Uterus (tissue), 4 donors: ENCODE data around the gene TH. TPM values are rescaled to one million over a fixed set of nuclear protein-coding genes. Genes with fewer than 3 reads are reported as not detected.

Source experiments
- DNase-seq, 2 donors: peaks; one replicate each; pipeline ENCODE4 v3.0.0-alpha.2; 2019 to 2020
- H3K27ac ChIP-seq, 2 donors: fragments of 200-600 bp; sonication (generic); 1 replicate in 1 of 2; 2 replicates in 1 of 2; pipeline ENCODE4 v1.5.1; 2016 to 2018
- H3K27me3 ChIP-seq, 2 donors: fragments of 200-600 bp; sonication (generic); one replicate each; pipeline ENCODE4 v1.5.1; 2018 to 2019; ENCODE audit warnings: control low read depth in 1 of 2
- H3K36me3 ChIP-seq, 2 donors: fragments of 200-600 bp; sonication (generic); one replicate each; pipeline ENCODE4 v1.5.1; 2019; ENCODE audit warnings: control low read depth in 1 of 2
- H3K4me1 ChIP-seq, 2 donors: fragments of 200-600 bp; sonication (generic); one replicate each; pipeline ENCODE4 v1.5.1; 2018 to 2019; ENCODE audit warnings: control low read depth in 1 of 2
- H3K4me3 ChIP-seq, 2 donors: fragments of 200-600 bp; sonication (generic); 1 replicate in 1 of 2; 2 replicates in 1 of 2; pipeline ENCODE4 v1.5.1; 2018 to 2019; ENCODE audit warnings: mild to moderate bottlenecking in 1 of 2
- H3K9me3 ChIP-seq, 2 donors: fragments of 200-600 bp; sonication (generic); one replicate each; pipeline ENCODE4 v1.5.1; 2019; ENCODE audit warnings: control low read depth in 1 of 2
- POLR2A ChIP-seq, 2 donors: fragments of 450-650 bp; IDR thresholded peaks; one replicate each; pipeline ENCODE4 v1.6.1; 2016; ENCODE audit warnings: antibody characterized with exemption in 2 of 2, mild to moderate bottlenecking in 1 of 2, moderate library complexity in 1 of 2
- intact Hi-C: fragments of 100-400 bp; cut with DNase I; formaldehyde crosslinking; loops from one replicate; pipeline ENCODE4 v1.15.1; 2023; ENCODE audit warnings: low total_unique reads
- total RNA-seq, 4 donors: library from RNA; depleted of rRNA in 3 of 4; stranded (reverse); fragments of >200 nt in 3 of 4; gene quantifications; one replicate each; pipeline versions ENCODE4 v1.1.0 to v1.2.4, GENCODE V29; 2014 to 2023
- TF ChIP-seq, protein P1 (sequence below), 4 experiments: fragments of 200-600 bp in 2 of 4; fragments of 450-650 bp in 2 of 4; sonication (generic) in 2 of 4; IDR thresholded peaks; one replicate each; pipeline ENCODE4 v1.5.1; 2016 to 2019; ENCODE audit warnings: antibody characterized with exemption in 4 of 4, mild to moderate bottlenecking in 2 of 4, moderate library complexity in 1 of 4
- donor health status: DM: yes; HTN: yes; CAD: no.

TH gene
- total RNA-seq, 4 donors from 2014 or later: 0.37 to 1.3 TPM; not detected in 2

DNA sequence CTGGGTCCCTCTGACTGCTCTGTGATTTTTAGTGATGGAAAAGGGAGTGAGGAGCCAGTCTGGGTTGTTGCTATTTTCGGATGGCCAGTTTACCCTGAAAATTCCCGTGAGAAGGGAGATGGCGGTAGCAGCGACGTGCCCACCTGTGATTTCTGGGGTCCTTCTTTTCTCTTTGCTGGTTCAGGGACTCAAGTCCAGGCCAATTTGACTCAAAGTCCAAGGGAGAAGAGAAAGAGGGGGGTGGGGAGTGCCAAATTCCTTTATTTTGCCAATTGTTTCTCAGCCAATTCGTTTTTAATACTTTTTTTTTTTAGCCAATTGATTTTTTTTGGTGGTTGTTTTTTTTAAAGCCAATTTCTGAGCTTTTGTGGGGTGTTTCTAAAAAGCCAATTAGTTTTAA, 39.4 kb downstream of the TH start:
- H3K4me1 ChIP-seq: no peaks in the 10 kb centered on the region
- H3K9me3 ChIP-seq: no peaks in the 10 kb centered on the region
- no peak overlapping the region for H3K27ac ChIP-seq
- no peaks in the 10 kb centered on the region for H3K27me3 ChIP-seq
- DNase-seq: no peak
- TF ChIP-seq POLR2A (IDR thresholded peaks at IDR 0.05): no peak
- TF ChIP-seq, protein P1, sequence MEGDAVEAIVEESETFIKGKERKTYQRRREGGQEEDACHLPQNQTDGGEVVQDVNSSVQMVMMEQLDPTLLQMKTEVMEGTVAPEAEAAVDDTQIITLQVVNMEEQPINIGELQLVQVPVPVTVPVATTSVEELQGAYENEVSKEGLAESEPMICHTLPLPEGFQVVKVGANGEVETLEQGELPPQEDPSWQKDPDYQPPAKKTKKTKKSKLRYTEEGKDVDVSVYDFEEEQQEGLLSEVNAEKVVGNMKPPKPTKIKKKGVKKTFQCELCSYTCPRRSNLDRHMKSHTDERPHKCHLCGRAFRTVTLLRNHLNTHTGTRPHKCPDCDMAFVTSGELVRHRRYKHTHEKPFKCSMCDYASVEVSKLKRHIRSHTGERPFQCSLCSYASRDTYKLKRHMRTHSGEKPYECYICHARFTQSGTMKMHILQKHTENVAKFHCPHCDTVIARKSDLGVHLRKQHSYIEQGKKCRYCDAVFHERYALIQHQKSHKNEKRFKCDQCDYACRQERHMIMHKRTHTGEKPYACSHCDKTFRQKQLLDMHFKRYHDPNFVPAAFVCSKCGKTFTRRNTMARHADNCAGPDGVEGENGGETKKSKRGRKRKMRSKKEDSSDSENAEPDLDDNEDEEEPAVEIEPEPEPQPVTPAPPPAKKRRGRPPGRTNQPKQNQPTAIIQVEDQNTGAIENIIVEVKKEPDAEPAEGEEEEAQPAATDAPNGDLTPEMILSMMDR (IDR thresholded peaks at IDR 0.05): no peak
- no peaks in the 10 kb centered on the region for H3K36me3 ChIP-seq
- no peak overlapping the region for H3K4me3 ChIP-seq
- intact Hi-C loops: no loop called here

- no peak for DNase-seq
- H3K27ac ChIP-seq: no peak overlapping the region
- no peaks in the 10 kb centered on the region for H3K27me3 ChIP-seq
- H3K9me3 ChIP-seq: no peaks in the 10 kb centered on the region
- H3K4me1 ChIP-seq: no peaks in the 10 kb centered on the region
- intact Hi-C loops: no loop called here
- TF ChIP-seq POLR2A (IDR thresholded peaks at IDR 0.05): no peak
- TF ChIP-seq, protein P1 (IDR thresholded peaks at IDR 0.05): no peak
- no peaks in the 10 kb centered on the region for H3K36me3 ChIP-seq
- no peak overlapping the region for H3K4me3 ChIP-seq
Observed at GRCh38 chr11:2131371-2132236, 40.0 kb downstream of the TH start.

DNA sequence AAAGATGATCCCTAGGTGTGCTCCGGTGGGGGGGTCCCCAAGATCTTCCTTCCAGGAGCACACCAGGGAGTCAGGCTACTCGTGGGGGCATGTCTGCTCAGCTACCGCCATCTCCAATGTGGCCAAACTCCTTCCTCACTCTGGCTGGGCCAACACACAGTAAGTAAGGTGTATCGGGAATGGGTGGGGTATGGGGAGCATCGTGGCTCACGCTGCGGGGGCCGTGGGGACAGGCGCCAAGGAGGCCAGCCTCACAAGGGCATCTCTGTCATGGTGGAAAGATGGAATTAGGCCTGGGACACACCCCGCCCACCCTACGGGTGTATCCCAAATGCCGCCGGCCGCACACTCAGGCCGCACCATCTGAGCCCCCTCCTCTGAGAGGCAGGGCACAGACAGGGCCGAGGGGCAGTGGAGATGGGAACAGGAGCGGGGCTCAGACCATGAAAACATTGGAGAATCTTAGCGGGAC, 40.7 kb downstream of the TH start:
- no peak overlapping the region for H3K27ac ChIP-seq
- no peaks in the 10 kb centered on the region for H3K27me3 ChIP-seq
- intact Hi-C loops: no loop called here
- no peaks in the 10 kb centered on the region for H3K36me3 ChIP-seq
- H3K4me1 ChIP-seq: no peaks in the 10 kb centered on the region
- no peak overlapping the region for H3K4me3 ChIP-seq
- no peak for TF ChIP-seq POLR2A (IDR thresholded peaks at IDR 0.05)
- TF ChIP-seq, protein P1 (IDR thresholded peaks at IDR 0.05): no peak
- no peak for DNase-seq
- H3K9me3 ChIP-seq: no peaks in the 10 kb centered on the region

GRCh38 chr11:2129699-2130366, 41.8 kb downstream of the TH start:
- intact Hi-C loops: no loop called here
- TF ChIP-seq, protein P1 (IDR thresholded peaks at IDR 0.05): no peak
- TF ChIP-seq POLR2A (IDR thresholded peaks at IDR 0.05): no peak
- H3K27me3 ChIP-seq: no peaks in the 10 kb centered on the region

DNA sequence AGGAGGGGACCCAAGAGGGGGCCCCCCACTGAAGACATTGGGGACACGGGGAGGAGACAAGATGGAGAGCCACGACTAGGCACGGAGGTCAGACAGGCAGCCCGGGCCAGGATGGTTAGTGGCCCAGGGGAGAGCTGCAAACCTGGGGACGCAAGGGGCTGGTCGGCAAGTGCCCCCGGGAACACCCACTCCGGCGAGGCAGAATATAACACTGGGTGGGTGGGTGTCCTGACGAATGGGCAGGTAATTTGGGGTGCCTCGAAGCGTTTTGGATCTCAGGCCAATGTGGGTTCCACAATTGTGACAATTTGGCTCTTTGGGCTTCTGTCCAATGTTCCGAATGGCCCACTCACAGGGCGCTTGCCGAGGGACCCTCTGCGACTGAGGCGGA, 42.3 kb downstream of the TH start:
- no peak for DNase-seq
- Histone ChIP-seq H3K4me3 (no peak overlapping the region), H3K4me1 (no peaks in the 10 kb centered on the region), H3K27me3 (no peaks in the 10 kb centered on the region), H3K9me3 (no peaks in the 10 kb centered on the region), H3K27ac (no peak overlapping the region), H3K36me3 (no peaks in the 10 kb centered on the region)
- intact Hi-C loops: no loop called here
- no peak for TF ChIP-seq POLR2A (IDR thresholded peaks at IDR 0.05)
- TF ChIP-seq, protein P1 (IDR thresholded peaks at IDR 0.05): no peak

More at GRCh38 chr11:2129699-2130366, 41.8 kb downstream of the TH start:
- Histone ChIP-seq H3K4me1 (no peaks in the 10 kb centered on the region), H3K4me3 (no peak overlapping the region), H3K36me3 (no peaks in the 10 kb centered on the region), H3K27ac (no peak overlapping the region), H3K9me3 (no peaks in the 10 kb centered on the region)
- DNase-seq: no peak
